ENCODE results near the gene DRC7.

The DRC7 gene

GRCh38 chr16:57694725-57695679 is at the start of gene DRC7:
Gene DRC7, plus strand, starts transcription at chr16:57694806. Its CDS starts 3,144 bp downstream, at chr16:57697950.
- DNase-seq (ENCODE audit: low read depth in 3 of 3) = peak in 1 of 3 experiments; percentile 5

- no peak for DNase-seq (ENCODE audit: low read depth in 3 of 3)
Measured at GRCh38 chr16:57645169-57645568, 49.4 kb upstream of the DRC7 start.

- no peak for DNase-seq (ENCODE audit: low read depth in 3 of 3)
Measured at GRCh38 chr16:57645691-57646387, 48.8 kb upstream of the DRC7 start.

- no peak for DNase-seq (ENCODE audit: low read depth in 3 of 3)
Measured at GRCh38 chr16:57646388-57647039, 48.1 kb upstream of the DRC7 start.

GRCh38 chr16:57647136-57647875 is 47.3 kb upstream of the DRC7 start:
- no peak for DNase-seq (ENCODE audit: low read depth in 3 of 3)

GRCh38 chr16:57648125-57648524 is 46.5 kb upstream of the DRC7 start:
- no peak for DNase-seq (ENCODE audit: low read depth in 3 of 3)

GRCh38 chr16:57648581-57649442 is 45.8 kb upstream of the DRC7 start:
- peak; percentile 70 to 85 (median 78) for DNase-seq (ENCODE audit: low read depth in 3 of 3)

GRCh38 chr16:57649443-57649751 is 45.2 kb upstream of the DRC7 start:
- no peak for DNase-seq (ENCODE audit: low read depth in 3 of 3)

GRCh38 chr16:57649846-57650245 is 44.8 kb upstream of the DRC7 start:
- DNase-seq (ENCODE audit: low read depth in 3 of 3) = no peak

GRCh38 chr16:57651344-57652333 is 43.0 kb upstream of the DRC7 start:
- DNase-seq (ENCODE audit: low read depth in 3 of 3) = no peak

GRCh38 chr16:57652695-57653471 is 41.7 kb upstream of the DRC7 start:
- DNase-seq (ENCODE audit: low read depth in 3 of 3) = no peak

- no peak for DNase-seq (ENCODE audit: low read depth in 3 of 3)
Measured at GRCh38 chr16:57653936-57654335, 40.7 kb upstream of the DRC7 start.

- no peak for DNase-seq (ENCODE audit: low read depth in 3 of 3)
Measured at GRCh38 chr16:57656342-57656955, 38.2 kb upstream of the DRC7 start.

GRCh38 chr16:57657228-57657627 is 37.4 kb upstream of the DRC7 start:
- no peak for DNase-seq (ENCODE audit: low read depth in 3 of 3)

GRCh38 chr16:57658130-57658877 is 36.3 kb upstream of the DRC7 start:
- DNase-seq (ENCODE audit: low read depth in 3 of 3) = no peak

GRCh38 chr16:57658878-57659674 is 35.5 kb upstream of the DRC7 start:
- no peak for DNase-seq (ENCODE audit: low read depth in 3 of 3)
